B cell (primary cell): ENCODE measurements around the gene XPNPEP3. TPM values are rescaled to one million over a fixed set of nuclear protein-coding genes. Genes with fewer than 3 reads are reported as not detected.

Experiments
- ATAC-seq: fragments of 200-7000 bp; cut with Tn5 transposase; one replicate; pipeline ENCODE4 v1.10.0; 2021; ENCODE audit warnings: low read depth, mild to moderate bottlenecking, moderate number of reproducible peaks, moderate library complexity
- CTCF ChIA-PET: fragments of 350-600 bp; sonication (Branson Sonifier 250); formaldehyde crosslinking; loops from one replicate; lab custom pipeline; 2021; ENCODE audit warnings: antibody characterized with exemption, inconsistent platforms; lab: Charles Lee
- POLR2A ChIA-PET: fragments of 350-600 bp; sonication (Branson Sonifier 250); formaldehyde crosslinking; loops from one replicate; lab custom pipeline; 2021; ENCODE audit warnings: antibody characterized with exemption; lab: Charles Lee
- DNase-seq: peaks from one replicate; pipeline ENCODE4 v3.0.0; 2013
- H2AFZ ChIP-seq: 2 replicates; pipeline ENCODE4 v1.6.1; 2012; ENCODE audit warnings: mild to moderate bottlenecking, low read depth, low read length; ENCODE audit not compliant: insufficient read depth, poor library complexity, severe bottlenecking
- H3K27ac ChIP-seq, 2 donors: 1 replicate in 1 of 2; 2 replicates in 1 of 2; pipeline ENCODE4 v1.5.1; 2012 to 2013; ENCODE audit warnings: low read length in 2 of 2, mild to moderate bottlenecking in 2 of 2, moderate library complexity in 1 of 2
- H3K27me3 ChIP-seq, 4 experiments: fragments of 200-600 bp in 1 of 4; sonication (generic) in 1 of 4; replicated peaks in 1 of 4; 1 replicate in 2 of 4; 2 replicates in 2 of 4; pipeline versions ENCODE4 v1.6.1 to v1.7.0; 2013 to 2016; ENCODE audit warnings: low read length in 3 of 4, mild to moderate bottlenecking in 2 of 4, mixed read lengths in 1 of 4, moderate library complexity in 1 of 4; ENCODE audit not compliant: insufficient read depth in 4 of 4, control insufficient read depth in 3 of 4; ENCODE audit errors: control extremely low read depth in 1 of 4
- H3K36me3 ChIP-seq, 2 experiments: replicated peaks in 1 of 2; 1 replicate in 1 of 2; 2 replicates in 1 of 2; pipeline versions ENCODE4 v1.6.1 to v1.7.1; 2013; ENCODE audit warnings: low read length in 1 of 2; ENCODE audit not compliant: insufficient read depth in 2 of 2, control insufficient read depth in 1 of 2; ENCODE audit errors: control extremely low read depth in 1 of 2, extremely low read depth in 1 of 2
- H3K4me1 ChIP-seq, 2 donors: fragments of 200-600 bp in 1 of 2; sonication (generic) in 1 of 2; 1 replicate in 1 of 2; 2 replicates in 1 of 2; pipeline versions ENCODE4 v1.5.1 to v1.6.1; 2013 to 2017; ENCODE audit warnings: low read length in 2 of 2; ENCODE audit not compliant: control insufficient read depth in 2 of 2, insufficient read depth in 2 of 2
- H3K4me2 ChIP-seq: replicated peaks from 2 replicates; pipeline ENCODE3; 2012; ENCODE audit warnings: mild to moderate bottlenecking, low read depth, low read length; ENCODE audit not compliant: poor library complexity, severe bottlenecking
- H3K4me3 ChIP-seq, 5 experiments: fragments of 200-600 bp in 1 of 5; sonication (generic) in 1 of 5; 1 replicate in 3 of 5; 2 replicates in 2 of 5; pipeline versions ENCODE4 v1.5.1 to v1.7.0; 2011 to 2016; ENCODE audit warnings: low read length in 4 of 5, mild to moderate bottlenecking in 4 of 5, low read depth in 2 of 5, control low read depth in 1 of 5, moderate library complexity in 1 of 5; ENCODE audit not compliant: insufficient read depth in 1 of 5; ENCODE audit errors: control extremely low read depth in 1 of 5, extremely low read depth in 1 of 5
- H3K79me2 ChIP-seq: fragments of 200-600 bp; sonication (generic); one replicate; pipeline ENCODE4 v1.6.0; 2016; ENCODE audit warnings: low read length; ENCODE audit not compliant: control insufficient read depth, insufficient read depth
- H3K9ac ChIP-seq: fragments of 200-600 bp; sonication (generic); 2 replicates; pipeline ENCODE4 v1.6.1; 2017; ENCODE audit warnings: mild to moderate bottlenecking, low read length, moderate library complexity
- H3K9me3 ChIP-seq, 3 donors: one replicate each; pipeline versions ENCODE4 v1.6.1 to v1.7.1; 2013; ENCODE audit warnings: low read length in 2 of 3; ENCODE audit not compliant: control insufficient read depth in 2 of 3, insufficient read depth in 1 of 3; ENCODE audit errors: control extremely low read depth in 1 of 3
- H4K20me1 ChIP-seq: 2 replicates; pipeline ENCODE4 v1.6.0; 2012; ENCODE audit warnings: mild to moderate bottlenecking, low read length; ENCODE audit not compliant: insufficient read depth, control insufficient read depth, poor library complexity, severe bottlenecking
- H3K27ac Mint-ChIP-seq: one replicate; pipeline ENCODE4 v1.8.0; 2021; ENCODE audit warnings: mixed read lengths
- H3K27me3 Mint-ChIP-seq: one replicate; pipeline ENCODE4 v1.8.0; 2021; ENCODE audit warnings: mixed read lengths
- H3K4me1 Mint-ChIP-seq: one replicate; pipeline ENCODE4 v1.8.0; 2021; ENCODE audit warnings: mixed read lengths
- H3K4me3 Mint-ChIP-seq: one replicate; pipeline ENCODE4 v1.8.0; 2021; ENCODE audit warnings: mixed read lengths
- H3K9me3 Mint-ChIP-seq: one replicate; pipeline ENCODE4 v1.8.0; 2022; ENCODE audit warnings: mixed read lengths; ENCODE audit not compliant: insufficient read depth
- CTCF ChIP-seq: fragments of 200-600 bp; IDR thresholded peaks from one replicate; pipeline ENCODE4 v1.8.0; 2022; ENCODE audit warnings: antibody characterized with exemption, mild to moderate bottlenecking
- EZH2 ChIP-seq: IDR thresholded peaks from 2 replicates; pipeline ENCODE4 v1.6.1; 2012; ENCODE audit warnings: borderline replicate concordance, low read depth, mild to moderate bottlenecking, moderate library complexity, low read length; ENCODE audit not compliant: insufficient read depth, poor library complexity, severe bottlenecking
- WGBS: methylation state at CpG from one replicate; pipeline ENCODE4 v1.1.5; 2013; ENCODE audit warnings: missing lambda C conversion rate; ENCODE audit not compliant: insufficient coverage; 5-methylcytosine and 5-hydroxymethylcytosine counted together
- intact Hi-C: fragments of 100-400 bp; cut with micrococcal nuclease; formaldehyde crosslinking; loops from one replicate; pipeline ENCODE4 v1.10.0; 2022
- polyA plus RNA-seq: library from polyadenylated mRNA; depleted of rRNA; stranded (reverse); fragments of >200 nt; gene quantifications from 2 replicates; pipeline ENCODE4 v1.2.3, GENCODE V29; 2012
- total RNA-seq, 2 donors: library from RNA; stranded (reverse); fragments of 120-200 nt in 1 of 2; gene quantifications; 1 replicate in 1 of 2; 2 replicates in 1 of 2; pipeline versions ENCODE4 v1.2.3 to v1.2.4, GENCODE V29; 2013 to 2022

The XPNPEP3 gene
- total and polyA plus RNA-seq, 2 donors (not counting 1 experiment from before 2014, with no cell fraction given): 7.9 to 18.9 TPM

- TF ChIP-seq EZH2: no peak
- TF ChIP-seq CTCF: no peak
- Mint-ChIP-seq H3K4me1 (peaks cover 25% of the 10 kb centered on the region), H3K27ac (peak overlapping the region; percentile 100), H3K27me3 (no peaks in the 10 kb centered on the region), H3K9me3 (no peaks in the 10 kb centered on the region), H3K4me3 (peak overlapping the region; percentile 100)
- no peak for ATAC-seq
- DNase-seq: no peak
- Histone ChIP-seq H3K9ac (peak overlapping the region; percentile 79), H3K79me2 (peaks cover 56% of the 10 kb centered on the region), H4K20me1 (peaks cover 11% of the 10 kb centered on the region), H2AFZ (peak overlapping the region; percentile 72), H3K4me3 (peak overlapping the region; percentile 66 to 93 (median 88)), H3K9me3 (no peaks in the 10 kb centered on the region), H3K4me2 (peak overlapping the region; percentile 67), H3K27me3 (no peaks in the 10 kb centered on the region), H3K4me1 (peaks cover 18 to 21% of the 10 kb centered on the region in 2 donors), H3K36me3 (peaks cover 1 to 27% of the 10 kb centered on the region in 2 experiments), H3K27ac (peak overlapping the region; percentile 91 to 98)
- ChIA-PET POLR2A (interaction anchor here (0.5 to 3.3 kb wide), 19 partner anchors 8 to 1445 kb away, joined by 3 to 90 read pairs (median 4); partner anchors contain the start of genes EP300, RANGAP1, SREBF2 and ST13), CTCF (interaction anchor here (0.9 to 3.0 kb wide), 7 partner anchors 8 to 140 kb away, joined by 3 to 39 read pairs (median 5); partner anchors contain the start of gene EP300)
- intact Hi-C loops: loop anchor here (1.0 to 5.0 kb wide), 9 partner anchors 9 to 350 kb away; partner anchors contain the start of genes L3MBTL2, MRTFA, RANGAP1 and ST13
- 2% methylated on average over 13 of the region's 21 CpGs for WGBS
These were observed 95.1 kb downstream of the XPNPEP3 start for GRCh38 chr22:40951795-40952605.

DNA sequence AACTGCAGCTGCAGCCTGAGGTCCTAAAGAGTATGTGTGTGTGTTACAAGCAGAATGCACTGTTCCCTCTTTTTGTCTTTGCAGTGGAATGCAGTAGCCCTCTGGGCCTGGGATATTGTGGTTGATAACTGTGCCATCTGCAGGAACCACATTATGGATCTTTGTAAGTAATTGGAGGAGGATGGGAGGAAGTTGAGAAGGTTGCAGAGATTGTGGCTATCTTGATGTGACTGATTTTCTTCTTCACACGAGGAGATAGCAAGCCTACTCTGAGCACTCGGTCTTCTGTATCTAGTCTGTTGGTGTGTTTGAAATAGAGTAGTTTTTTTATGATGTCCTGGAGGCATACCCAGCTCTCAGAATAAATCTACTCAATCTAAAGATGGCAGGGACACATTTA, 96.5 kb downstream of the XPNPEP3 start:
- intact Hi-C loops: loop anchor here (5.0 kb wide), 1 partner anchor 349 kb away; the partner anchor contains the start of gene ZC3H7B
- Histone ChIP-seq H3K36me3 (peaks cover 1 to 36% of the 10 kb centered on the region in 2 experiments), H3K4me1 (peaks cover 18 to 21% of the 10 kb centered on the region in 2 donors), H3K9ac (no peak overlapping the region), H3K27me3 (no peaks in the 10 kb centered on the region), H3K4me3 (no peak overlapping the region), H3K27ac (no peak overlapping the region), H4K20me1 (peaks cover 18% of the 10 kb centered on the region), H2AFZ (no peak overlapping the region), H3K4me2 (no peak overlapping the region), H3K79me2 (peaks cover 71% of the 10 kb centered on the region), H3K9me3 (no peaks in the 10 kb centered on the region)
- ChIA-PET POLR2A (interaction anchor here (1.0 kb wide), 1 partner anchor 69 kb away, joined by 5 read pairs; no protein-coding TSS in a partner anchor), CTCF (interaction anchor here (0.6 to 3.0 kb wide), 4 partner anchors 31 to 69 kb away, joined by 3 to 39 read pairs (median 6); no protein-coding TSS in a partner anchor)
- no CpG with 5 or more reads among the region's 2 CpGs for WGBS
- H3K27me3 Mint-ChIP-seq: no peaks in the 10 kb centered on the region
- no peaks in the 10 kb centered on the region for H3K9me3 Mint-ChIP-seq
- TF ChIP-seq CTCF (no peak), EZH2 (no peak)
- H3K27ac Mint-ChIP-seq: peak overlapping the region; percentile 8
- DNase-seq: no peak
- H3K4me3 Mint-ChIP-seq: peak overlapping the region; percentile 45
- no peak for ATAC-seq
- H3K4me1 Mint-ChIP-seq: peaks cover 25% of the 10 kb centered on the region
